PC-9 (cell line): Measurements from ENCODE around the gene CNTLN. TPM values are rescaled to one million over a fixed set of nuclear protein-coding genes. Genes with fewer than 3 reads are reported as not detected.

Experiments
- BruUV-seq: library from RNA; stranded (reverse); fragments of 400-500 nt; replicated peaks from 2 replicates; lab custom pipeline; 2021; lab: Mats Ljungman, UMichigan
- CTCF ChIA-PET: fragments of 300-600 bp; sonication (Branson Sonifier 250); formaldehyde crosslinking; loops from one replicate; lab custom pipeline; 2022; ENCODE audit warnings: antibody characterized with exemption; lab: Charles Lee
- POLR2A ChIA-PET: fragments of 300-600 bp; sonication (Branson Sonifier 250); formaldehyde crosslinking; loops from one replicate; lab custom pipeline; 2022; ENCODE audit warnings: antibody characterized with exemption; ENCODE audit not compliant: unreplicated experiment; lab: Charles Lee
- DNase-seq, 2 experiments: peaks; one replicate each; pipeline versions ENCODE4 v3.0.0 to v3.0.0-alpha.2; 2015 to 2022; ENCODE audit warnings: mixed read lengths in 1 of 2
- H2AFZ ChIP-seq: fragments of 200-600 bp; sonication (generic); 2 replicates; pipeline ENCODE4 v1.8.1; 2017; ENCODE audit warnings: antibody characterized with exemption
- H3F3A ChIP-seq: fragments of 200-600 bp; sonication (generic); 2 replicates; pipeline ENCODE4 v1.8.1; 2017; ENCODE audit warnings: antibody characterized with exemption, mild to moderate bottlenecking, low read depth; ENCODE audit not compliant: insufficient read depth
- H3K27ac ChIP-seq: fragments of 200-600 bp; sonication (generic); 2 replicates; pipeline ENCODE4 v1.6.1; 2016; ENCODE audit warnings: mixed run types
- H3K27me3 ChIP-seq: fragments of 200-600 bp; sonication (generic); 2 replicates; pipeline ENCODE4 v1.6.1; 2016; ENCODE audit warnings: low read depth, mixed run types; ENCODE audit not compliant: insufficient read depth
- H3K36me3 ChIP-seq: fragments of 200-600 bp; sonication (generic); 2 replicates; pipeline ENCODE4 v1.6.1; 2016; ENCODE audit warnings: low read depth, mixed run types
- H3K4me1 ChIP-seq: fragments of 200-600 bp; sonication (generic); replicated peaks from 2 replicates; pipeline ENCODE4 v1.6.1; 2016; ENCODE audit warnings: mixed run types; ENCODE audit not compliant: insufficient read depth
- H3K4me2 ChIP-seq: fragments of 200-600 bp; sonication (generic); 2 replicates; pipeline ENCODE4 v1.6.1; 2017; ENCODE audit warnings: mixed run types
- H3K4me3 ChIP-seq: fragments of 200-600 bp; sonication (generic); 2 replicates; pipeline ENCODE4 v1.6.1; 2016; ENCODE audit warnings: mixed run types
- H3K79me2 ChIP-seq: fragments of 200-600 bp; sonication (generic); 2 replicates; pipeline ENCODE4 v1.6.1; 2017; ENCODE audit warnings: low read depth, mixed run types
- H3K9me2 ChIP-seq: fragments of 200-600 bp; sonication (generic); 2 replicates; pipeline ENCODE4 v1.8.1; 2017; ENCODE audit warnings: mild to moderate bottlenecking; ENCODE audit not compliant: insufficient read depth
- H3K9me3 ChIP-seq: fragments of 200-600 bp; sonication (generic); 2 replicates; pipeline ENCODE4 v1.8.1; 2016; ENCODE audit warnings: low read depth; ENCODE audit not compliant: insufficient read depth
- H4K20me1 ChIP-seq: fragments of 200-600 bp; sonication (generic); 2 replicates; pipeline ENCODE4 v1.8.1; 2017; ENCODE audit not compliant: insufficient read depth
- CTCF ChIP-seq: fragments of 200-600 bp; sonication (generic); conservative IDR thresholded peaks from 2 replicates; pipeline ENCODE4 v1.6.1; 2017; ENCODE audit warnings: mixed run types, antibody characterized with exemption, mild to moderate bottlenecking, moderate library complexity
- EZH2 ChIP-seq: fragments of 200-600 bp; sonication (generic); IDR thresholded peaks from 2 replicates; pipeline ENCODE4 v1.8.0; 2017; ENCODE audit warnings: antibody characterized with exemption, low read depth
- intact Hi-C: fragments of 100-400 bp; cut with micrococcal nuclease; formaldehyde crosslinking; loops from one replicate; pipeline ENCODE4 v1.10.0; 2022; ENCODE audit not compliant: unreplicated experiment
- total RNA-seq: library from RNA; stranded (reverse); gene quantifications from 2 replicates; pipeline ENCODE4 v1.2.3, GENCODE V29; 2021

Gene CNTLN
- total RNA-seq, 1 experiment from 2014 or later, result 3.6 TPM

GRCh38 chr9:17361378-17361777 is 226.5 kb downstream of the CNTLN start:
- ChIA-PET POLR2A (interaction anchor here (0.6 kb wide), 1 partner anchor 133 kb away, joined by 4 read pairs; no protein-coding TSS in a partner anchor), CTCF (no interaction called here)
- intact Hi-C loops, result no loop called here

GRCh38 chr9:17367035-17367434 is 232.2 kb downstream of the CNTLN start:
- ChIA-PET POLR2A (no interaction called here), CTCF (no interaction called here)
- TF ChIP-seq CTCF, result no peak
- TF ChIP-seq EZH2, result no peak
- Histone ChIP-seq H4K20me1 (no peaks in the 10 kb centered on the region), H3K9me2 (no peaks in the 10 kb centered on the region), H3K27me3 (no peaks in the 10 kb centered on the region), H3K4me3 (no peak overlapping the region), H3F3A (no peaks in the 10 kb centered on the region), H3K4me2 (no peak overlapping the region), H2AFZ (no peak overlapping the region), H3K4me1 (no peaks in the 10 kb centered on the region), H3K9me3 (no peaks in the 10 kb centered on the region), H3K79me2 (no peaks in the 10 kb centered on the region), H3K36me3 (no peaks in the 10 kb centered on the region), H3K27ac (no peak overlapping the region)
- DNase-seq, result no peak
- intact Hi-C loops, result no loop called here
- BruUV-seq, result no TSS peak

More at GRCh38 chr9:17361378-17361777, 226.5 kb downstream of the CNTLN start:
- no peak overlapping the region for H3K27ac ChIP-seq
- no TSS peak for BruUV-seq
- H3K4me3 ChIP-seq, result no peak overlapping the region
- DNase-seq, result no peak
- no peaks in the 10 kb centered on the region for H4K20me1 ChIP-seq
- no peak overlapping the region for H3K4me2 ChIP-seq
- no peaks in the 10 kb centered on the region for H3K4me1 ChIP-seq
- no peaks in the 10 kb centered on the region for H3K27me3 ChIP-seq
- no peaks in the 10 kb centered on the region for H3K36me3 ChIP-seq
- H3F3A ChIP-seq, result no peaks in the 10 kb centered on the region
- H3K9me3 ChIP-seq, result no peaks in the 10 kb centered on the region
- no peak overlapping the region for H2AFZ ChIP-seq
- no peaks in the 10 kb centered on the region for H3K9me2 ChIP-seq
- TF ChIP-seq EZH2 (no peak), CTCF (no peak)
- no peaks in the 10 kb centered on the region for H3K79me2 ChIP-seq

GRCh38 chr9:17380126-17380861 is 245.5 kb downstream of the CNTLN start:
- H4K20me1 ChIP-seq, result no peaks in the 10 kb centered on the region
- no peaks in the 10 kb centered on the region for H3K27me3 ChIP-seq
- no peaks in the 10 kb centered on the region for H3K9me2 ChIP-seq
- no peaks in the 10 kb centered on the region for H3K4me1 ChIP-seq
- H3K4me3 ChIP-seq, result no peak overlapping the region
- H3K79me2 ChIP-seq, result no peaks in the 10 kb centered on the region
- H3K4me2 ChIP-seq, result no peak overlapping the region
- BruUV-seq, result no TSS peak
- TF ChIP-seq EZH2 (no peak), CTCF (no peak)
- no peak for DNase-seq
- intact Hi-C loops, result no loop called here
- ChIA-PET POLR2A (no interaction called here), CTCF (no interaction called here)
- H3K9me3 ChIP-seq, result no peaks in the 10 kb centered on the region
- H3F3A ChIP-seq, result no peaks in the 10 kb centered on the region
- no peak overlapping the region for H3K27ac ChIP-seq
- no peak overlapping the region for H2AFZ ChIP-seq
- no peaks in the 10 kb centered on the region for H3K36me3 ChIP-seq
